GM21381 (cell line): ENCODE measurements around the gene HEG1.
"Not testable (repeated sequence)": the region's sequence is repeated elsewhere in the genome, so short reads cannot be mapped to it uniquely, and the experiment has no call there.

Source experiments
- ATAC-seq: cut with Tn5 transposase; IDR thresholded peaks from one replicate; pipeline ENCODE4 v1.9.1; 2021; ENCODE audit warnings: mild to moderate bottlenecking, moderate library complexity; ENCODE audit not compliant: unreplicated experiment

HEG1 gene

DNA sequence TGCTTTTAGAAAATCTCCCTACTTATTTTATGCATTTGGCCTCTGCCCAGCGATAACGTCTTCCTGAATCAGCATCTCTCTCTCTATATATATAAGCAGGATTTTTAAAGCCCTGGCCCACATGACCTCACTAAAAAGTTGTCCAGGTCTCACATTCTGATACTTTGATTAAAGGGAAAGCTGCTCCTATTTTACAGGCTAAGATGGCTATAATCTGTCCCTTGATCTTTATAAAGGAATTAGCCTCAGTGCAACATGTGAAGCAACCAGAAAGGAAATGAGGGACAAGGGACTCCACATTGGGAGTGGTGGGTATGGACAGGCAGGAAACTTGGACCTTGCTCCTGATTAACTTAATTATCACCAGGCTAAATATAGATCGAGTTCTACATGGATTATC is 95.7 kb downstream of the HEG1 start:
- ATAC-seq, result no peak

DNA sequence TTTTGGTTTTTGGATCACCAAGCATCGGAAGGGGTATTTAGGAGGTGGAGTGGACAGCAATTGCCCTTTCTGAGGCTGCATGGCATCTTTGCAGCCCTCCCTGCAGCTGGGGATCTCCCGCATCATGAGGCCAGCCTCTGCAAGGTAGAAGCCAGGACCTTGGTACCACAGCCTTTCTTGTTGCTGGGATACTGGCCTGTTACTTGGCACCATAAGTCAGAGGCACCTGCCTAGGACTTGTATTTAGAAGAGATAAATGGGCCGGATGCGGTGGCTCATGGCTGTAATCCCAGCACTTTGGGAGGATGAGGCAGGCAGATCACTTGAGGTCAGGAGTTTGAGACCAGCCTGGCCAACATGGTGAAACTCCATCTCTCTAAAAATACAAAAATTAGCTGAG is 97.8 kb downstream of the HEG1 start:
- not testable (repeated sequence) for ATAC-seq

GRCh38 chr3:124952282-124952855 is 103.4 kb downstream of the HEG1 start:
- ATAC-seq, result no peak

- ATAC-seq, result no peak
These were observed 104.1 kb downstream of the HEG1 start for GRCh38 chr3:124951511-124952281.

- ATAC-seq, result no peak
These were observed 105.8 kb downstream of the HEG1 start for GRCh38 chr3:124950026-124950425.

GRCh38 chr3:124942613-124943012 is 113.2 kb downstream of the HEG1 start:
- no peak for ATAC-seq

DNA sequence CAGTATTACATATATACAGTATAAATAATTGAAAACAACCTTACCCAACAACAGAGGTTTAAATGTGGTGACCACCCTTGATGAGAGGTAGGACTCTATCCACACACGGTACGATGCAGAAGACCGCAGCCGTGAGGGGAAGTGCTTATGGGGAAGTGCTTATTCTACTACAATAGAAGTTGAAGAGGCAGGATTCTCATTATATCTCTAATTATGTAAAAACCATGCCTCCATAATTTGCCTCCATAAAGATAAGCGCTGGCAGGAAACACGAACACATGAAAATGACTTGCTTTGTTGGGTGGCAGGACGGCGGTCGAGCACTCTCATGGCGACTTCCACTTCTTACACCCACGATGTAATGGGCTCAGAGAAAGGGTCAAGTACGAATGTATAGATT is 114.0 kb downstream of the HEG1 start:
- ATAC-seq, result no peak

DNA sequence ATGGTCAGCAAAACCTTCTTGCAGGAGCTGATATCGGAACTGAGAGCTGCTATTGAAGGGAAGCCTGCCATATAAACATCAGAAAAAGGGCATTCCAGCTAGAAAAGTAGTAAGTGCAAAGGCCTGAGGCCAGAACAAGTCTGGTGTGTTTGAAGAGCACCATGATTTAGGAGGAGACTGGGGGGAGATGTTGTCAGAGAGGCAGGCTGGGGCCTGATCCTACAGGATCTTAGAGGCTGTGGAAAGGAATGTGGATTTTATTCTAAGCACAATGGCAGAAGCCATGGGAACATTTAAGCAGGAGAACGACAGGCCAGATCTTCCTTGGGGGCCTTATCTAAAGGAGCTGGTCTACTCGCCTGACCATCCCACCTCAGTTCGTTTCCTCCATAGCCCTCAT is 116.1 kb downstream of the HEG1 start:
- no peak for ATAC-seq

GRCh38 chr3:124938896-124939295 is 116.9 kb downstream of the HEG1 start:
- no peak for ATAC-seq

DNA sequence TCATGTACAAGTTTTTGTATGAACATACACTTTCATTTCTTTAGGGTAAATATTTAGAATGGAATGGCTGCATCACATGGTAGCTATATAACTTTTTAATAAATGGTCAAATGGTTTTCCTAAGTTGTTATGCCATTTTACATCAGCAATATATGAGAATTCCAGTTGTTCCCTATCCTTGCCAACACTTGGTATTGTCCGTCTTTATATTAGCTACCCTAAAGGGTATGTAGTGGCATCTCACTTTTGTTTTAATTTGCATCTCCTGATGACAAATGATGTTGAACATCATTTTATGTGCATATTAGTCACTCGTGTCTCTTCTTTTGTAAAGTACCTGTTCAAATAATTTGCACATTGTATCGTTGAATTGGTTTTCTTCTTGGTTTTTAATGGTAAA is 118.7 kb downstream of the HEG1 start:
- no peak for ATAC-seq

GRCh38 chr3:124935794-124936542 is 119.8 kb downstream of the HEG1 start:
- no peak for ATAC-seq

- peak; percentile 65 for ATAC-seq
These were observed 120.5 kb downstream of the HEG1 start for GRCh38 chr3:124935264-124935663.

DNA sequence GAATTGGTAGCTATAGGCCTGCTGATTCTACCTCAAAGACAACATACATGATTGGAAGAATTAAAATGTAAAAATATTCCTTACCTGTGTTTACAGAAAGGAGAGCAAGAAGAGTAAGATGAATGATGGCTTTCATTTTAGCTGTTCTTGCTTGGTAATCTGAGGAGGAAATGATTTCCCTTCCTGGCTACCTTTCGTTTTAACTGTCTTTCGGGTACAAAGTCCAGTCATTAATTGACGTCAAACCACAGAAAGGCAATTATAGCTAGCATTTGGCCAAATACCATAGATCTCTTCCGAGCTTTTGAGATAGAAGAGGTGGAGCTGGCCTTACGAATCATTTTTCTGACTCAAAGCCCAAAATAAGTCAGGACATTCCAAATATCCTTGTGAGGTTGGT is 121.2 kb downstream of the HEG1 start, which contains the start of gene MUC13:
MUC13 (minus strand) TSS at position 175 of the 400 bp plus-strand sequence; CDS start at position 136, 39 bp downstream.
- ATAC-seq, result no peak

GRCh38 chr3:124928333-124929202 is 127.2 kb downstream of the HEG1 start:
- ATAC-seq, result no peak

DNA sequence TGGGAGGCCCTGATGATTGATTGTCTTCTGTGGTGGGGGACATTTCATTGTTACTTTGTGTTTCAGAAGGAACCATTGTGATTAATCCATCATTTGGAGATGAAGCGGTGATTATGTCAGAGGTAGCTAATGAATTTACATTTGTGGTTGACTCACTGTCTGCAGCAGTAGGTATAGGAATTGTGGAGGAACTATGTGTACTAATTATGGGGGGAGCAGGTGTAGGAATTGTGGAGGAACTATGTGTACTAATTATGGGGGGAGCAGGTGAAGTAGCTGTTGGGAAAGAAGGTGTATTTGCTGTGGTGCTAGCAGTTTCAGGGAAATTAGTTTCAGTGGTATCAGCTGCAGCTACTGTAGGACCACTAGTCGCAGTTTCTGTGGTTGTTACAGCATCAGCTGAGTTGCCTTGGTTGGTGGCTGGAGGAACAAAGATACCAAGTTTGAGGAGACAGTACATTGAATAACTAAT is 128.2 kb downstream of the HEG1 start:
- ATAC-seq, result peak; percentile 73

GRCh38 chr3:124926426-124927101 is 129.2 kb downstream of the HEG1 start:
- no peak for ATAC-seq

GRCh38 chr3:124924741-124925140 is 131.1 kb downstream of the HEG1 start:
- ATAC-seq, result no peak

- ATAC-seq, result no peak
These were observed 132.0 kb downstream of the HEG1 start for GRCh38 chr3:124923833-124924232.

- no peak for ATAC-seq
These were observed 135.1 kb downstream of the HEG1 start for GRCh38 chr3:124920718-124921117.

DNA sequence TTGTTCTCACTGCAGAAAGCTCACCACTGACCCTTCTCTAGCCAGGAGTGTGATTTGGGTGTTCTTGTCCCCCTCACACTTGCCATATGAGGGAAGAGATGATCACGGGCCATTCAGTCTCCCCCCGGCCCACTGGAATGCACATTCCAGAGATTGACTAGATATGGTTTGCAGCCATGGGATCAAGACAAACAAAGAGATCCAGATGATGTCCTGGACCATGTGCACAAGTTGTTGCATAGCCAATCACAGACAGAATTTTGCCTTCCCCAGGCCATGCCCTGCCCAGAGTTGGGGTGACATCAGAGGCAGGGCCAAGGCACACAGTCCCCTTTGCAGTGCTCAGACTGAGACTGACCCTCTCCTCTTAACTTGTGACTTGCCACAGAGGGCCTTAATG is 136.0 kb downstream of the HEG1 start:
- ATAC-seq, result no peak
